ENCODE results near the gene ZNF483. TPM values are rescaled to one million over a fixed set of nuclear protein-coding genes. Genes with fewer than 3 reads are reported as not detected.
"Not testable (repeated sequence)": the region's sequence is repeated elsewhere in the genome, so short reads cannot be mapped to it uniquely, and the experiment has no call there.

Gene ZNF483
- total RNA-seq, 2 experiments from 2014 or later, result 0.06 to 3.2 TPM

DNA sequence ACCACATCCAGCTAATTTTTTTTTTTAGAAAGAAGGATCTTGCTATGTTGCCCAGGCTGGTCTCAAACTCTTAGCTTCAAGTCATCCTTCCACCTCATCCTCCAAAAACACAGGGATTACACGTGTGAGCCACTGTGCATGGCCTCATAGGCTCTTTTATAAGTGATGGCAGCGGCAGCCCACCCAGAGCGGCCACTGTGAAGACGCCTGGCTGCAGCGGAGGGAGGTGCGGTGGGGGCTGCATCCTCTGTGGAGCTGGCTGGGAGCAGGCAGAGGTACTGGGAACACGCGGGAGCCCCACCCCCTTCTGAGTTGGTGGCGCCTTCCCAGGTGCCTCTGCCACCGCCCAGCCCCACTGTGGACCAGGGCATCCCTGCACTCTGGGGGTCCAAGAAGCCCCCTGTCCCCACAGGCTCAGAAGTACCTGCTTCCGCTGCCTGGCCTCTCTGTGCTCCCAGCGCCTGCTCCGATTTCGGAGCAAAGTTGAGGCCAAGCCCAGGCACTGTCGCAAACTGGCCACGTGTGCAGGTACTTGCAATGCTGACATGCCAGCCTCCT lies 23.9 kb upstream of the ZNF483 start:
- CTCF ChIA-PET (ENCODE audit: unreplicated experiment), result no interaction called here
- no TSS peak for BruUV-seq (replicated peaks)
- TF ChIP-seq, protein P1, sequence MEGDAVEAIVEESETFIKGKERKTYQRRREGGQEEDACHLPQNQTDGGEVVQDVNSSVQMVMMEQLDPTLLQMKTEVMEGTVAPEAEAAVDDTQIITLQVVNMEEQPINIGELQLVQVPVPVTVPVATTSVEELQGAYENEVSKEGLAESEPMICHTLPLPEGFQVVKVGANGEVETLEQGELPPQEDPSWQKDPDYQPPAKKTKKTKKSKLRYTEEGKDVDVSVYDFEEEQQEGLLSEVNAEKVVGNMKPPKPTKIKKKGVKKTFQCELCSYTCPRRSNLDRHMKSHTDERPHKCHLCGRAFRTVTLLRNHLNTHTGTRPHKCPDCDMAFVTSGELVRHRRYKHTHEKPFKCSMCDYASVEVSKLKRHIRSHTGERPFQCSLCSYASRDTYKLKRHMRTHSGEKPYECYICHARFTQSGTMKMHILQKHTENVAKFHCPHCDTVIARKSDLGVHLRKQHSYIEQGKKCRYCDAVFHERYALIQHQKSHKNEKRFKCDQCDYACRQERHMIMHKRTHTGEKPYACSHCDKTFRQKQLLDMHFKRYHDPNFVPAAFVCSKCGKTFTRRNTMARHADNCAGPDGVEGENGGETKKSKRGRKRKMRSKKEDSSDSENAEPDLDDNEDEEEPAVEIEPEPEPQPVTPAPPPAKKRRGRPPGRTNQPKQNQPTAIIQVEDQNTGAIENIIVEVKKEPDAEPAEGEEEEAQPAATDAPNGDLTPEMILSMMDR (conservative IDR thresholded peaks at IDR 0.05; ENCODE audit: low read length), result no peak
- TF ChIP-seq EZH2phosphoT487 (IDR thresholded peaks at IDR 0.05; ENCODE audit: borderline replicate concordance, low read depth, low read length), result no peak

GRCh38 chr9:111501648-111502047 lies 23.3 kb upstream of the ZNF483 start:
- Histone ChIP-seq H3K9me3 (ENCODE audit: low read length) (no peaks in the 10 kb centered on the region), H2AFZ (ENCODE audit: low read length) (no peak overlapping the region), H4K20me1 (ENCODE audit: insufficient read depth, low read length) (no peaks in the 10 kb centered on the region), H3K36me3 (ENCODE audit: insufficient read depth, low read length) (no peaks in the 10 kb centered on the region), H3K79me2 (ENCODE audit: insufficient read depth, low read depth, low read length) (no peaks in the 10 kb centered on the region), H3K4me3 (ENCODE audit: low read depth, low read length, poor library complexity, severe bottlenecking) (no peak overlapping the region), H3K4me2 (ENCODE audit: low read length) (no peak overlapping the region), H3K27ac (ENCODE audit: low read depth, low read length, poor library complexity, severe bottlenecking) (no peak overlapping the region), H3K9me2 (ENCODE audit: insufficient read depth, low read length) (no peaks in the 10 kb centered on the region), H3K4me1 (ENCODE audit: insufficient read depth, low read length, poor library complexity, severe bottlenecking) (no peaks in the 10 kb centered on the region)
- CTCF ChIA-PET (ENCODE audit: unreplicated experiment), result no interaction called here
- BruUV-seq (replicated peaks), result no TSS peak
- intact Hi-C loops (cut with micrococcal nuclease; ENCODE audit: unreplicated experiment), result no loop called here
- DNase-seq (ENCODE audit: low spot score), result no peak
- TF ChIP-seq EZH2phosphoT487 (IDR thresholded peaks at IDR 0.05; ENCODE audit: borderline replicate concordance, low read depth, low read length), result no peak
- TF ChIP-seq, protein P1 (conservative IDR thresholded peaks at IDR 0.05; ENCODE audit: low read length), result no peak
- POLR2A ChIA-PET, result no interaction called here

More for the DNA sequence above, 23.9 kb upstream of the ZNF483 start:
- no peaks in the 10 kb centered on the region for H4K20me1 ChIP-seq (ENCODE audit: insufficient read depth, low read length)
- intact Hi-C loops (cut with micrococcal nuclease; ENCODE audit: unreplicated experiment), result no loop called here
- no peak overlapping the region for H2AFZ ChIP-seq (ENCODE audit: low read length)
- H3K4me1 ChIP-seq (ENCODE audit: insufficient read depth, low read length, poor library complexity, severe bottlenecking), result no peaks in the 10 kb centered on the region
- H3K4me2 ChIP-seq (ENCODE audit: low read length), result no peak overlapping the region
- no peaks in the 10 kb centered on the region for H3K36me3 ChIP-seq (ENCODE audit: insufficient read depth, low read length)
- DNase-seq (ENCODE audit: low spot score), result no peak
- no peak overlapping the region for H3K4me3 ChIP-seq (ENCODE audit: low read depth, low read length, poor library complexity, severe bottlenecking)
- POLR2A ChIA-PET, result interaction anchor here (0.6 to 0.7 kb wide), 2 partner anchors 105 to 1163 kb away, joined by 3 to 4 read pairs; no protein-coding TSS in a partner anchor
- H3K9me3 ChIP-seq (ENCODE audit: low read length), result no peaks in the 10 kb centered on the region
- H3K9me2 ChIP-seq (ENCODE audit: insufficient read depth, low read length), result no peaks in the 10 kb centered on the region
- no peaks in the 10 kb centered on the region for H3K79me2 ChIP-seq (ENCODE audit: insufficient read depth, low read depth, low read length)
- no peak overlapping the region for H3K27ac ChIP-seq (ENCODE audit: low read depth, low read length, poor library complexity, severe bottlenecking)

GRCh38 chr9:111502506-111502905 lies 22.5 kb upstream of the ZNF483 start:
- H3K4me3 ChIP-seq (ENCODE audit: low read depth, low read length, poor library complexity, severe bottlenecking), result no peak overlapping the region
- H4K20me1 ChIP-seq (ENCODE audit: insufficient read depth, low read length), result no peaks in the 10 kb centered on the region
- no peak overlapping the region for H3K4me2 ChIP-seq (ENCODE audit: low read length)
- BruUV-seq (replicated peaks), result no TSS peak
- ChIA-PET POLR2A (interaction anchor here (0.5 kb wide), 1 partner anchor 16 kb away, joined by 3 read pairs; no protein-coding TSS in a partner anchor), CTCF (ENCODE audit: unreplicated experiment) (no interaction called here)
- H3K27ac ChIP-seq (ENCODE audit: low read depth, low read length, poor library complexity, severe bottlenecking), result no peak overlapping the region
- intact Hi-C loops (cut with micrococcal nuclease; ENCODE audit: unreplicated experiment), result no loop called here
- no peaks in the 10 kb centered on the region for H3K4me1 ChIP-seq (ENCODE audit: insufficient read depth, low read length, poor library complexity, severe bottlenecking)
- DNase-seq (ENCODE audit: low spot score), result no peak
- H2AFZ ChIP-seq (ENCODE audit: low read length), result no peak overlapping the region
- TF ChIP-seq, protein P1 (conservative IDR thresholded peaks at IDR 0.05; ENCODE audit: low read length), result no peak
- no peak for TF ChIP-seq EZH2phosphoT487 (IDR thresholded peaks at IDR 0.05; ENCODE audit: borderline replicate concordance, low read depth, low read length)
- H3K79me2 ChIP-seq (ENCODE audit: insufficient read depth, low read depth, low read length), result no peaks in the 10 kb centered on the region
- H3K36me3 ChIP-seq (ENCODE audit: insufficient read depth, low read length), result no peaks in the 10 kb centered on the region
- H3K9me3 ChIP-seq (ENCODE audit: low read length), result no peaks in the 10 kb centered on the region
- no peaks in the 10 kb centered on the region for H3K9me2 ChIP-seq (ENCODE audit: insufficient read depth, low read length)

DNA sequence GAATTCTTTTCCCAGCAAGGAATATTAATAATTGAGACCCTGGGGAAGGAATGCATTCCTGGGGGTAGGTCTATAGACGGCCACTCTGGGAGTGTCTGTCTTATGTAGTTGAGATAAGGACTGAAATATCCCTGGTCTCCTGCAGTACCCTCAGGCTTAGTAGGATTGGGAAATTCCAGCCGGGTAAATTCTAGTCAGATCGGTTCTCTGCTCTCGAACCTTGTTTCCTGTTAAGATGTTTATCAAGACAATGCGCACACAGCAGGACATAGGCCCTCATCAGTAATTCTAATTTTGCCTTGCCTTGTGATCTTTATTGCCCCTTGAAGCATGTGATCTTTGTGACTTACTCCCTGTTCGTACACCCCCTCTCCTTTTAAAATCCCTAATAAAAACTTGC lies 13.4 kb upstream of the ZNF483 start:
- H3K4me3 ChIP-seq (ENCODE audit: low read depth, low read length, poor library complexity, severe bottlenecking); H3K36me3 ChIP-seq (ENCODE audit: insufficient read depth, low read length); H3K9me3 ChIP-seq (ENCODE audit: low read length); H3K79me2 ChIP-seq (ENCODE audit: insufficient read depth, low read depth, low read length); CTCF ChIA-PET (ENCODE audit: unreplicated experiment); H2AFZ ChIP-seq (ENCODE audit: low read length); H3K27ac ChIP-seq (ENCODE audit: low read depth, low read length, poor library complexity, severe bottlenecking); H3K4me1 ChIP-seq (ENCODE audit: insufficient read depth, low read length, poor library complexity, severe bottlenecking); intact Hi-C loops (cut with micrococcal nuclease; ENCODE audit: unreplicated experiment); BruUV-seq (replicated peaks); H3K9me2 ChIP-seq (ENCODE audit: insufficient read depth, low read length); DNase-seq (ENCODE audit: low spot score); H3K4me2 ChIP-seq (ENCODE audit: low read length); H4K20me1 ChIP-seq (ENCODE audit: insufficient read depth, low read length): not testable (repeated sequence)
- POLR2A ChIA-PET, result interaction anchor here (0.7 kb wide), 1 partner anchor 963 kb away, joined by 3 read pairs; no protein-coding TSS in a partner anchor

Measured in OCI-LY7 (cell line).